Neuronal stem cell (in vitro differentiated cells): ENCODE results near the gene NPAS3.

Experiments used
- DNase-seq: peaks from one replicate; pipeline ENCODE4 v3.0.0-alpha.2; 2013; ENCODE audit warnings: low spot score
- H2AFZ ChIP-seq: one replicate; pipeline ENCODE4 v1.6.1; 2013; ENCODE audit warnings: mild to moderate bottlenecking, low read length, inconsistent platforms
- H2AK5ac ChIP-seq: 2 replicates; pipeline ENCODE4 v1.6.1; 2013; ENCODE audit warnings: low read depth, mild to moderate bottlenecking, inconsistent platforms, low read length, moderate library complexity, mixed read lengths
- H2BK120ac ChIP-seq: 2 replicates; pipeline ENCODE4 v1.6.1; 2013; ENCODE audit warnings: low read depth, mild to moderate bottlenecking, inconsistent platforms, low read length, moderate library complexity, mixed read lengths
- H2BK12ac ChIP-seq: one replicate; pipeline ENCODE4 v1.6.1; 2013; ENCODE audit warnings: low read length, inconsistent platforms
- H2BK15ac ChIP-seq: 2 replicates; pipeline ENCODE4 v1.6.1; 2013; ENCODE audit warnings: mild to moderate bottlenecking, low read length, inconsistent platforms, mixed read lengths
- H2BK5ac ChIP-seq: one replicate; pipeline ENCODE4 v1.6.1; 2013; ENCODE audit warnings: inconsistent platforms, mild to moderate bottlenecking, low read length, moderate library complexity
- H3K14ac ChIP-seq: one replicate; pipeline ENCODE4 v1.6.1; 2013; ENCODE audit warnings: low read length, inconsistent platforms
- H3K18ac ChIP-seq: 2 replicates; pipeline ENCODE4 v1.6.1; 2013; ENCODE audit warnings: low read length, inconsistent platforms
- H3K23ac ChIP-seq: 2 replicates; pipeline ENCODE4 v1.6.1; 2013; ENCODE audit warnings: low read depth, mild to moderate bottlenecking, mixed read lengths, low read length, inconsistent platforms; ENCODE audit not compliant: poor library complexity
- H3K27ac ChIP-seq: replicated peaks from 3 replicates; pipeline ENCODE4 v1.5.1; 2013; ENCODE audit warnings: low read length, inconsistent platforms
- H3K27me3 ChIP-seq, 3 experiments: 2 replicates each; pipeline ENCODE4 v1.6.1; 2013; ENCODE audit warnings: low read length in 3 of 3, mild to moderate bottlenecking in 2 of 3, inconsistent platforms in 1 of 3, low read depth in 1 of 3, mixed read lengths in 1 of 3, moderate library complexity in 1 of 3; ENCODE audit not compliant: control insufficient read depth in 3 of 3, insufficient read depth in 3 of 3
- H3K36me3 ChIP-seq, 2 donors: replicated peaks in 1 of 2; 2 replicates each; pipeline ENCODE4 v1.6.1; 2013; ENCODE audit warnings: low read length in 2 of 2; ENCODE audit not compliant: control insufficient read depth in 2 of 2, insufficient read depth in 2 of 2
- H3K4ac ChIP-seq: 2 replicates; pipeline ENCODE4 v1.6.1; 2013; ENCODE audit warnings: inconsistent platforms, mild to moderate bottlenecking, low read length, moderate library complexity
- H3K4me1 ChIP-seq, 2 donors: 1 replicate in 1 of 2; 2 replicates in 1 of 2; pipeline ENCODE4 v1.6.1; 2013; ENCODE audit warnings: low read length in 2 of 2, low read depth in 1 of 2; ENCODE audit not compliant: control insufficient read depth in 2 of 2, insufficient read depth in 1 of 2
- H3K4me2 ChIP-seq: one replicate; pipeline ENCODE4 v1.6.1; 2013; ENCODE audit warnings: mild to moderate bottlenecking, low read length, inconsistent platforms; ENCODE audit not compliant: insufficient read depth, poor library complexity, severe bottlenecking
- H3K4me3 ChIP-seq, 2 donors: 2 replicates each; pipeline ENCODE4 v1.5.1; 2013; ENCODE audit warnings: low read length in 2 of 2, mild to moderate bottlenecking in 2 of 2, inconsistent platforms in 1 of 2, moderate library complexity in 1 of 2
- H3K79me1 ChIP-seq: one replicate; pipeline ENCODE4 v1.6.1; 2013; ENCODE audit warnings: low read depth, mild to moderate bottlenecking, inconsistent platforms, low read length, moderate library complexity
- H3K9ac ChIP-seq: one replicate; pipeline ENCODE4 v1.6.1; 2013; ENCODE audit warnings: mild to moderate bottlenecking, low read depth, low read length, inconsistent platforms; ENCODE audit not compliant: poor library complexity
- H3K9me3 ChIP-seq, 2 donors: replicated peaks in 1 of 2; 2 replicates each; pipeline versions ENCODE3 to v1.6.1; 2013; ENCODE audit warnings: low read length in 2 of 2, mild to moderate bottlenecking in 2 of 2, inconsistent platforms in 1 of 2, low read depth in 1 of 2, mixed read lengths in 1 of 2, moderate library complexity in 1 of 2; ENCODE audit not compliant: control insufficient read depth in 2 of 2, insufficient read depth in 1 of 2
- H4K8ac ChIP-seq: one replicate; pipeline ENCODE4 v1.6.1; 2013; ENCODE audit warnings: low read depth, mild to moderate bottlenecking, inconsistent platforms, low read length, moderate library complexity
- H4K91ac ChIP-seq: one replicate; pipeline ENCODE4 v1.6.1; 2013; ENCODE audit warnings: low read length, low read depth, mild to moderate bottlenecking, inconsistent platforms; ENCODE audit not compliant: poor library complexity
- WGBS, 2 donors: extraction: QIAGEN DNeasy Blood & Tissue Kit; methylation state at CpG; one replicate each; pipeline ENCODE4 v1.1.7; 2013; ENCODE audit warnings: missing lambda C conversion rate in 2 of 2, mixed read lengths in 1 of 2; ENCODE audit not compliant: insufficient read length in 2 of 2, insufficient replicate concordance in 1 of 2; ENCODE audit errors: extremely low coverage in 2 of 2; 5-methylcytosine and 5-hydroxymethylcytosine counted together

The NPAS3 gene

GRCh38 chr14:33837943-33838683 lies 899.4 kb downstream of the NPAS3 start:
- no peaks in the 10 kb centered on the region for H3K9me3 ChIP-seq
- H2BK12ac ChIP-seq = no peak overlapping the region
- H2BK15ac ChIP-seq = no peak overlapping the region
- no peak overlapping the region for H4K8ac ChIP-seq
- H3K4me3 ChIP-seq = no peak overlapping the region
- no peak overlapping the region for H3K4me2 ChIP-seq
- H2BK120ac ChIP-seq = no peak overlapping the region
- H2AK5ac ChIP-seq = no peak overlapping the region
- no peak overlapping the region for H3K27ac ChIP-seq
- peaks cover 0 to 2% (median 0%) of the 10 kb centered on the region in 3 experiments for H3K27me3 ChIP-seq
- H3K14ac ChIP-seq = no peak overlapping the region
- H3K4ac ChIP-seq = no peak overlapping the region
- H2BK5ac ChIP-seq = no peak overlapping the region
- WGBS, 2 donors = no CpG with 5 or more reads among the region's 4 CpGs
- H3K18ac ChIP-seq = no peak overlapping the region
- no peak overlapping the region for H4K91ac ChIP-seq
- DNase-seq = no peak
- H3K79me1 ChIP-seq = no peaks in the 10 kb centered on the region
- no peak overlapping the region for H2AFZ ChIP-seq
- H3K36me3 ChIP-seq = no peaks in the 10 kb centered on the region
- no peak overlapping the region for H3K9ac ChIP-seq
- H3K23ac ChIP-seq = no peak overlapping the region
- H3K4me1 ChIP-seq = peaks cover 10% of the 10 kb centered on the region in 2 donors

GRCh38 chr14:33839193-33840076 lies 900.8 kb downstream of the NPAS3 start:
- DNase-seq = peak; percentile 45
- Histone ChIP-seq H2BK5ac (no peak overlapping the region), H2BK15ac (no peak overlapping the region), H2AFZ (no peak overlapping the region), H3K9ac (no peak overlapping the region), H3K79me1 (no peaks in the 10 kb centered on the region), H3K4me3 (no peak overlapping the region), H3K27me3 (peaks cover 0 to 8% (median 0%) of the 10 kb centered on the region in 3 experiments), H3K36me3 (no peaks in the 10 kb centered on the region), H3K14ac (no peak overlapping the region), H3K4me1 (peaks cover 10% of the 10 kb centered on the region in 2 donors), H3K9me3 (no peaks in the 10 kb centered on the region), H3K4me2 (no peak overlapping the region), H3K23ac (no peak overlapping the region), H4K91ac (no peak overlapping the region), H4K8ac (no peak overlapping the region), H2BK12ac (no peak overlapping the region), H2AK5ac (no peak overlapping the region), H2BK120ac (no peak overlapping the region), H3K18ac (no peak overlapping the region), H3K27ac (no peak overlapping the region), H3K4ac (no peak overlapping the region)
- no CpG with 5 or more reads among the region's 16 CpGs for WGBS, 2 donors

GRCh38 chr14:33840797-33841196 lies 902.1 kb downstream of the NPAS3 start:
- H2AK5ac ChIP-seq = no peak overlapping the region
- no peaks in the 10 kb centered on the region for H3K36me3 ChIP-seq
- peaks cover 0 to 13% (median 0%) of the 10 kb centered on the region in 3 experiments for H3K27me3 ChIP-seq
- H3K4ac ChIP-seq = no peak overlapping the region
- H3K9me3 ChIP-seq = no peaks in the 10 kb centered on the region
- H3K9ac ChIP-seq = no peak overlapping the region
- no peak overlapping the region for H3K4me2 ChIP-seq
- H3K18ac ChIP-seq = no peak overlapping the region
- no peak overlapping the region for H3K23ac ChIP-seq
- no peak overlapping the region for H3K27ac ChIP-seq
- peaks cover 10% of the 10 kb centered on the region in 2 donors for H3K4me1 ChIP-seq
- H4K91ac ChIP-seq = no peak overlapping the region
- H2AFZ ChIP-seq = no peak overlapping the region
- H2BK12ac ChIP-seq = no peak overlapping the region
- no peak for DNase-seq
- no peak overlapping the region for H4K8ac ChIP-seq
- H3K79me1 ChIP-seq = no peaks in the 10 kb centered on the region
- no peak overlapping the region for H2BK120ac ChIP-seq
- H3K14ac ChIP-seq = no peak overlapping the region
- no peak overlapping the region for H2BK15ac ChIP-seq
- WGBS, 2 donors = no CpG with 5 or more reads among the region's 3 CpGs
- H2BK5ac ChIP-seq = no peak overlapping the region
- no peak overlapping the region for H3K4me3 ChIP-seq

- WGBS, 2 donors = no CpG with 5 or more reads among the region's 1 CpG
- Histone ChIP-seq H3K23ac (no peak overlapping the region), H2AFZ (no peak overlapping the region), H2BK120ac (no peak overlapping the region), H3K27me3 (peaks cover 0 to 13% (median 0%) of the 10 kb centered on the region in 3 experiments), H2BK5ac (no peak overlapping the region), H3K79me1 (no peaks in the 10 kb centered on the region), H2BK15ac (no peak overlapping the region), H3K4me2 (no peak overlapping the region), H3K4me1 (no peaks in the 10 kb centered on the region), H3K9me3 (no peaks in the 10 kb centered on the region), H2AK5ac (no peak overlapping the region), H2BK12ac (no peak overlapping the region), H3K18ac (peak overlapping the region; percentile 41), H3K14ac (no peak overlapping the region), H3K4ac (no peak overlapping the region), H3K27ac (no peak overlapping the region), H4K8ac (no peak overlapping the region), H3K36me3 (no peaks in the 10 kb centered on the region), H3K4me3 (no peak overlapping the region), H3K9ac (no peak overlapping the region), H4K91ac (no peak overlapping the region)
- no peak for DNase-seq
These were observed 903.6 kb downstream of the NPAS3 start for GRCh38 chr14:33842299-33842698.
